BLaER1 (cell line): ENCODE measurements around the gene USP34.
"Not testable (repeated sequence)": the region's sequence is repeated elsewhere in the genome, so short reads cannot be mapped to it uniquely, and the experiment has no call there.

Experiments
- H3K27ac ChIP-seq: shearing (Covaris generic); formaldehyde crosslinking; 2 replicates; pipeline ENCODE4 v1.8.1; 2022
- H3K27me3 ChIP-seq: shearing (Covaris generic); formaldehyde crosslinking; 2 replicates; pipeline ENCODE4 v1.8.1; 2022
- H3K36me3 ChIP-seq: shearing (Covaris generic); formaldehyde crosslinking; 2 replicates; pipeline ENCODE4 v1.8.1; 2022
- H3K4me1 ChIP-seq: shearing (Covaris generic); formaldehyde crosslinking; 2 replicates; pipeline ENCODE4 v1.8.1; 2022
- H3K4me2 ChIP-seq: shearing (Covaris generic); formaldehyde crosslinking; 2 replicates; pipeline ENCODE4 v1.8.1; 2022
- H3K4me3 ChIP-seq: shearing (Covaris generic); formaldehyde crosslinking; 2 replicates; pipeline ENCODE4 v1.8.1; 2022
- H3K9ac ChIP-seq: shearing (Covaris generic); formaldehyde crosslinking; 2 replicates; pipeline ENCODE4 v1.8.1; 2022
- H3K9me3 ChIP-seq: shearing (Covaris generic); formaldehyde crosslinking; 2 replicates; pipeline ENCODE4 v1.8.1; 2022
- H4K20me1 ChIP-seq: shearing (Covaris generic); formaldehyde crosslinking; 2 replicates; pipeline ENCODE4 v1.8.1; 2022
- Cebpa-rat ChIP-seq: shearing (Covaris generic); IDR thresholded peaks from 2 replicates; pipeline ENCODE4 v1.8.1; 2022

The USP34 gene

GRCh38 chr2:61411109-61411508 lies 59.8 kb downstream of the USP34 start:
- H4K20me1 ChIP-seq, result peaks cover 100% of the 10 kb centered on the region
- no peak overlapping the region for H3K4me3 ChIP-seq
- no peak overlapping the region for H3K9ac ChIP-seq
- no peaks in the 10 kb centered on the region for H3K9me3 ChIP-seq
- H3K4me1 ChIP-seq, result no peaks in the 10 kb centered on the region
- H3K4me2 ChIP-seq, result no peak overlapping the region
- no peak for TF ChIP-seq Cebpa-rat
- H3K27me3 ChIP-seq, result no peaks in the 10 kb centered on the region
- no peak overlapping the region for H3K27ac ChIP-seq
- H3K36me3 ChIP-seq, result peaks cover 85% of the 10 kb centered on the region

GRCh38 chr2:61410185-61410584 lies 60.7 kb downstream of the USP34 start:
- H3K9me3 ChIP-seq, result no peaks in the 10 kb centered on the region
- no peak overlapping the region for H3K4me3 ChIP-seq
- no peak overlapping the region for H3K4me2 ChIP-seq
- no peaks in the 10 kb centered on the region for H3K27me3 ChIP-seq
- no peaks in the 10 kb centered on the region for H3K4me1 ChIP-seq
- H3K36me3 ChIP-seq, result peaks cover 86% of the 10 kb centered on the region
- TF ChIP-seq Cebpa-rat, result no peak
- H3K27ac ChIP-seq, result no peak overlapping the region
- H4K20me1 ChIP-seq, result peaks cover 99% of the 10 kb centered on the region
- H3K9ac ChIP-seq, result no peak overlapping the region

- peaks cover 68% of the 10 kb centered on the region for H4K20me1 ChIP-seq
- no peaks in the 10 kb centered on the region for H3K4me1 ChIP-seq
- H3K4me2 ChIP-seq, result no peak overlapping the region
- no peak overlapping the region for H3K9ac ChIP-seq
- H3K27me3 ChIP-seq, result no peaks in the 10 kb centered on the region
- no peak overlapping the region for H3K4me3 ChIP-seq
- TF ChIP-seq Cebpa-rat, result no peak
- peaks cover 9% of the 10 kb centered on the region; the same call in 1 of the 2 replicates for H3K9me3 ChIP-seq
- peaks cover 87% of the 10 kb centered on the region for H3K36me3 ChIP-seq
- no peak overlapping the region for H3K27ac ChIP-seq
Observed at GRCh38 chr2:61405813-61406212, 65.1 kb downstream of the USP34 start.

- Histone ChIP-seq H3K9me3 (peaks cover 17% of the 10 kb centered on the region; the same call in 1 of the 2 replicates), H3K27ac (no peak overlapping the region), H3K4me3 (no peak overlapping the region), H3K4me1 (no peaks in the 10 kb centered on the region), H3K4me2 (no peak overlapping the region), H3K27me3 (no peaks in the 10 kb centered on the region), H3K36me3 (peaks cover 88% of the 10 kb centered on the region), H3K9ac (no peak overlapping the region), H4K20me1 (peaks cover 55% of the 10 kb centered on the region)
- TF ChIP-seq Cebpa-rat, result no peak
Observed at GRCh38 chr2:61404438-61404837, 66.4 kb downstream of the USP34 start.

- Histone ChIP-seq H3K27ac (no peak overlapping the region), H3K36me3 (peaks cover 90% of the 10 kb centered on the region)
Observed at GRCh38 chr2:61398413-61398812, 72.5 kb downstream of the USP34 start.

GRCh38 chr2:61396005-61396404 lies 74.9 kb downstream of the USP34 start:
- Histone ChIP-seq H3K9me3 (0 out of 2 replicates have a peak, but pooled peaks cover 9% of the 10 kb centered on the region), H3K9ac (no peak overlapping the region), H3K36me3 (peaks cover 90% of the 10 kb centered on the region), H3K4me3 (no peak overlapping the region), H3K27ac (no peak overlapping the region), H3K27me3 (no peaks in the 10 kb centered on the region), H3K4me2 (no peak overlapping the region), H4K20me1 (peaks cover 13% of the 10 kb centered on the region), H3K4me1 (no peaks in the 10 kb centered on the region)
- no peak for TF ChIP-seq Cebpa-rat

More at GRCh38 chr2:61398413-61398812, 72.5 kb downstream of the USP34 start:
- H3K9me3 ChIP-seq, result peaks cover 17% of the 10 kb centered on the region; the same call in 1 of the 2 replicates
- no peaks in the 10 kb centered on the region for H4K20me1 ChIP-seq
- H3K27me3 ChIP-seq, result no peaks in the 10 kb centered on the region
- no peak overlapping the region for H3K4me2 ChIP-seq
- TF ChIP-seq Cebpa-rat, result no peak
- no peaks in the 10 kb centered on the region for H3K4me1 ChIP-seq
- H3K9ac ChIP-seq, result no peak overlapping the region
- H3K4me3 ChIP-seq, result no peak overlapping the region

- Histone ChIP-seq H4K20me1 (peaks cover 20% of the 10 kb centered on the region), H3K9me3 (peaks cover 24% of the 10 kb centered on the region), H3K36me3 (peaks cover 82% of the 10 kb centered on the region)
- H3K4me3 ChIP-seq, H3K4me2 ChIP-seq, H3K27ac ChIP-seq, H3K9ac ChIP-seq, H3K4me1 ChIP-seq, H3K27me3 ChIP-seq: not testable (repeated sequence)
Observed at GRCh38 chr2:61387588-61387987, 83.3 kb downstream of the USP34 start.

- not testable (repeated sequence) for H3K4me2 ChIP-seq, H3K4me1 ChIP-seq, H3K27ac ChIP-seq, H3K4me3 ChIP-seq, H3K27me3 ChIP-seq, H3K9ac ChIP-seq
- H3K9me3 ChIP-seq, result peaks cover 19% of the 10 kb centered on the region
- peaks cover 94% of the 10 kb centered on the region for H3K36me3 ChIP-seq
- peaks cover 26% of the 10 kb centered on the region for H4K20me1 ChIP-seq
Observed at GRCh38 chr2:61380882-61381197, 90.0 kb downstream of the USP34 start.

GRCh38 chr2:61380056-61380881 lies 90.6 kb downstream of the USP34 start:
- H3K27ac ChIP-seq, result no peak overlapping the region
- H3K27me3 ChIP-seq, result no peaks in the 10 kb centered on the region
- H4K20me1 ChIP-seq, result peaks cover 26% of the 10 kb centered on the region
- H3K9me3 ChIP-seq, result peaks cover 14% of the 10 kb centered on the region
- TF ChIP-seq Cebpa-rat, result no peak
- H3K4me2 ChIP-seq, result no peak overlapping the region
- H3K36me3 ChIP-seq, result peaks cover 94% of the 10 kb centered on the region
- H3K9ac ChIP-seq, result no peak overlapping the region
- no peak overlapping the region for H3K4me3 ChIP-seq
- H3K4me1 ChIP-seq, result no peaks in the 10 kb centered on the region

GRCh38 chr2:61379521-61379920 lies 91.4 kb downstream of the USP34 start:
- no peak overlapping the region for H3K4me2 ChIP-seq
- no peak for TF ChIP-seq Cebpa-rat
- H3K36me3 ChIP-seq, result peaks cover 95% of the 10 kb centered on the region
- H3K9me3 ChIP-seq, result peaks cover 10% of the 10 kb centered on the region
- peaks cover 30% of the 10 kb centered on the region for H4K20me1 ChIP-seq
- H3K27ac ChIP-seq, result no peak overlapping the region
- no peaks in the 10 kb centered on the region for H3K4me1 ChIP-seq
- H3K9ac ChIP-seq, result no peak overlapping the region
- no peak overlapping the region for H3K4me3 ChIP-seq
- no peaks in the 10 kb centered on the region for H3K27me3 ChIP-seq

GRCh38 chr2:61378281-61378680 lies 92.6 kb downstream of the USP34 start:
- peaks cover 41% of the 10 kb centered on the region for H4K20me1 ChIP-seq
- no peaks in the 10 kb centered on the region for H3K27me3 ChIP-seq
- no peaks in the 10 kb centered on the region for H3K4me1 ChIP-seq
- H3K9ac ChIP-seq, result no peak overlapping the region
- peaks cover 1% of the 10 kb centered on the region for H3K9me3 ChIP-seq
- no peak overlapping the region for H3K4me3 ChIP-seq
- H3K27ac ChIP-seq, result no peak overlapping the region
- peaks cover 97% of the 10 kb centered on the region for H3K36me3 ChIP-seq
- H3K4me2 ChIP-seq, result no peak overlapping the region
- no peak for TF ChIP-seq Cebpa-rat
